ENCODE measurements around the gene ALDH1L1.

DNA sequence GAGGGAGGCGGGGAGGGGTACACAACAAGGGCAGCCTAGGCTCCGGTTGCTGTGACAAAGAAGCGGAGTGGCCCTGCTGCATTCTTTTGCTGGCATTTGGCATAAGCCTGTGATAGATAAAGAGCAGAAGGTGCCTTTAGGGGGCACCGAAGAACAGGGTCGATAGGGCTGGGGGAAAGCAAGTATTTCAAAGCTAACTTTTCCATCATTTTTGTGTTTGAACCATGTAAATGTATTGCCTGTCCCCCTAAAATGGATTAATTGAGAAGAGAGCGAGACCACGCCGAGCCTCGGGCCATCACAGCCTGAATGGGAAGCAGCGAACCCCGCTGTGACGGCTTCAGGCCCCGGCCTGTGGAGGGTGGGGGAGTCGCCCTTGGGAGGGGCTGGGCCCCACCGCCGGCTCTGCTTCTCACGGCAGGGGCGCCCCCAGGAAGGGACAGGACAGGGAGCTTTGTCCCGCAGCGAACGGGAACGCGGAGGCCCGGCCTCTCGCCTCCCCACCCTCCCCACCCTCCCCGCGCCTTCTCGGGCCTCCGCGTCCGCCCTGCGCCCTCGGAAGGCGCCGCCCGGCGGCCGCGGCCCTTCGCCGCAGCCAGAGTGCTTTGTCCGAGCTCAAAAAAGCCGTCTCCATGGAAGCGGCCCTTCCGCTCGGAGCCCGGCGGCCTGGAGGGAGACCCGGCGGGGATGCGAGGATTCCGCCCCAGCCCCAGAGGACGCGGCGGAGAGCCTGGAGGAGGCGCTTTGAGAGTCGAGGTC is 32.4 kb upstream of the ALDH1L1 start:
- TF ChIP-seq, protein P1, sequence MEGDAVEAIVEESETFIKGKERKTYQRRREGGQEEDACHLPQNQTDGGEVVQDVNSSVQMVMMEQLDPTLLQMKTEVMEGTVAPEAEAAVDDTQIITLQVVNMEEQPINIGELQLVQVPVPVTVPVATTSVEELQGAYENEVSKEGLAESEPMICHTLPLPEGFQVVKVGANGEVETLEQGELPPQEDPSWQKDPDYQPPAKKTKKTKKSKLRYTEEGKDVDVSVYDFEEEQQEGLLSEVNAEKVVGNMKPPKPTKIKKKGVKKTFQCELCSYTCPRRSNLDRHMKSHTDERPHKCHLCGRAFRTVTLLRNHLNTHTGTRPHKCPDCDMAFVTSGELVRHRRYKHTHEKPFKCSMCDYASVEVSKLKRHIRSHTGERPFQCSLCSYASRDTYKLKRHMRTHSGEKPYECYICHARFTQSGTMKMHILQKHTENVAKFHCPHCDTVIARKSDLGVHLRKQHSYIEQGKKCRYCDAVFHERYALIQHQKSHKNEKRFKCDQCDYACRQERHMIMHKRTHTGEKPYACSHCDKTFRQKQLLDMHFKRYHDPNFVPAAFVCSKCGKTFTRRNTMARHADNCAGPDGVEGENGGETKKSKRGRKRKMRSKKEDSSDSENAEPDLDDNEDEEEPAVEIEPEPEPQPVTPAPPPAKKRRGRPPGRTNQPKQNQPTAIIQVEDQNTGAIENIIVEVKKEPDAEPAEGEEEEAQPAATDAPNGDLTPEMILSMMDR (conservative IDR thresholded peaks at IDR 0.05; ENCODE audit: low read depth, low read length) = peak; percentile 25; the same call in 1 of the 2 replicates
- TF ChIP-seq EZH2phosphoT487 (IDR thresholded peaks at IDR 0.05; ENCODE audit: borderline replicate concordance, low read length) (no peak), EZH2 (IDR thresholded peaks at IDR 0.05; ENCODE audit: low read length, unreplicated experiment) (no peak)

Measured in PC-3 (cell line).